Measurements from ENCODE around the gene NAALADL2. TPM values are rescaled to one million over a fixed set of nuclear protein-coding genes. Genes with fewer than 3 reads are reported as not detected.

Gene NAALADL2
- total and polyA plus RNA-seq, 8 donors = 0.76 to 15.4 (median 7.9) TPM

DNA sequence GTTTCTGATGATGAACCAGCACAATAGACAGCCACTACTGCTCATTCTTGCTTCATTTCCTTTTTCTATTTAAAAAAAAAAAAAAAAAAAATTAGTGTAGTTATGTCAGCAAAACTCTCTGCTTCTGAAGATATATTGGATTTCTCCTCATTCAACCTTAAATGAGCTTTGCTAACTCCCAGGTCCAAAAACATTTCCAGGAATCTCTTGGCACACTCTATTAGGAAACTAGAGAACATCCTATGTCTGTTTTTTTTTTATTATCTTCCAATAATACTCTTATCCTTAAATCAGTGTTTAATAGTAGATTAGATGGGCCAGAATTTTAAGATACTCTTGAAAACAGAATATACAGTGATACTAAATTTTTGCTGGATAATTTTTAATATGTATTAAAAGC, 398.0 kb downstream of the NAALADL2 start:
- H3K27ac ChIP-seq = no peak overlapping the region
- no peaks in the 10 kb centered on the region for H3K36me3 ChIP-seq
- TF ChIP-seq, protein P1, sequence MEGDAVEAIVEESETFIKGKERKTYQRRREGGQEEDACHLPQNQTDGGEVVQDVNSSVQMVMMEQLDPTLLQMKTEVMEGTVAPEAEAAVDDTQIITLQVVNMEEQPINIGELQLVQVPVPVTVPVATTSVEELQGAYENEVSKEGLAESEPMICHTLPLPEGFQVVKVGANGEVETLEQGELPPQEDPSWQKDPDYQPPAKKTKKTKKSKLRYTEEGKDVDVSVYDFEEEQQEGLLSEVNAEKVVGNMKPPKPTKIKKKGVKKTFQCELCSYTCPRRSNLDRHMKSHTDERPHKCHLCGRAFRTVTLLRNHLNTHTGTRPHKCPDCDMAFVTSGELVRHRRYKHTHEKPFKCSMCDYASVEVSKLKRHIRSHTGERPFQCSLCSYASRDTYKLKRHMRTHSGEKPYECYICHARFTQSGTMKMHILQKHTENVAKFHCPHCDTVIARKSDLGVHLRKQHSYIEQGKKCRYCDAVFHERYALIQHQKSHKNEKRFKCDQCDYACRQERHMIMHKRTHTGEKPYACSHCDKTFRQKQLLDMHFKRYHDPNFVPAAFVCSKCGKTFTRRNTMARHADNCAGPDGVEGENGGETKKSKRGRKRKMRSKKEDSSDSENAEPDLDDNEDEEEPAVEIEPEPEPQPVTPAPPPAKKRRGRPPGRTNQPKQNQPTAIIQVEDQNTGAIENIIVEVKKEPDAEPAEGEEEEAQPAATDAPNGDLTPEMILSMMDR (IDR thresholded peaks at IDR 0.05) = no peak
- intact Hi-C loops (cut with DNase I) = no loop called here
- no peaks in the 10 kb centered on the region for H3K9me3 ChIP-seq
- ATAC-seq (no peak), FAIRE-seq (no peak), DNase-seq (no peak)
- H3K4me3 ChIP-seq = no peak overlapping the region
- H3K4me1 ChIP-seq = no peaks in the 10 kb centered on the region
- no peaks in the 10 kb centered on the region for H3K27me3 ChIP-seq

DNA sequence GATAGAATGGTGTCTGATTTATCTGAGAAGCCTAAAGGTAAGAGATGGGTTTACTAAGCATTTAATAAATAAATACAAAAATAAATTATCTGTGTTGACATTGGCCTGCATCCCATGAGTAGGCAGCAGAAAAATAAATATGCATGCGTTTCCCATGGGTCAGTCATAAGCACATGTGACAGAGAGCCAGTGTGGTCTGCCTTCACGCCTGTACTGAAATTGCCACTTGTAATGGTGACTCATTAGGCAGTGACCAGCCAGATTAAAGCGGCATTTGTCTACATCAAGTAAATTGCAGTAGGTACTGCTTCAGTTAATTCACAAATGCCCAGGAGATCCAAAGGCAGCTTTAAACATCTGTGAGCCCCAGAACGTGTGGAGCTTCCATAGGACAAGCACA, 399.6 kb downstream of the NAALADL2 start:
- FAIRE-seq = no peak
- no peaks in the 10 kb centered on the region for H3K9me3 ChIP-seq
- 53 to 62% methylated on average over 4 of the region's 4 CpGs for WGBS, 2 donors
- TF ChIP-seq, protein P1 (IDR thresholded peaks at IDR 0.05) = no peak
- intact Hi-C loops (cut with DNase I) = no loop called here
- no peak overlapping the region for H3K4me3 ChIP-seq
- no peaks in the 10 kb centered on the region for H3K4me1 ChIP-seq
- ATAC-seq = peak in 3 of 4 donors; percentile 43 to 51 (median 43)
- H3K27ac ChIP-seq = no peak overlapping the region
- H3K36me3 ChIP-seq = no peaks in the 10 kb centered on the region
- no peaks in the 10 kb centered on the region for H3K27me3 ChIP-seq
- DNase-seq = peak in 1 of 6 donors; percentile 9

DNA sequence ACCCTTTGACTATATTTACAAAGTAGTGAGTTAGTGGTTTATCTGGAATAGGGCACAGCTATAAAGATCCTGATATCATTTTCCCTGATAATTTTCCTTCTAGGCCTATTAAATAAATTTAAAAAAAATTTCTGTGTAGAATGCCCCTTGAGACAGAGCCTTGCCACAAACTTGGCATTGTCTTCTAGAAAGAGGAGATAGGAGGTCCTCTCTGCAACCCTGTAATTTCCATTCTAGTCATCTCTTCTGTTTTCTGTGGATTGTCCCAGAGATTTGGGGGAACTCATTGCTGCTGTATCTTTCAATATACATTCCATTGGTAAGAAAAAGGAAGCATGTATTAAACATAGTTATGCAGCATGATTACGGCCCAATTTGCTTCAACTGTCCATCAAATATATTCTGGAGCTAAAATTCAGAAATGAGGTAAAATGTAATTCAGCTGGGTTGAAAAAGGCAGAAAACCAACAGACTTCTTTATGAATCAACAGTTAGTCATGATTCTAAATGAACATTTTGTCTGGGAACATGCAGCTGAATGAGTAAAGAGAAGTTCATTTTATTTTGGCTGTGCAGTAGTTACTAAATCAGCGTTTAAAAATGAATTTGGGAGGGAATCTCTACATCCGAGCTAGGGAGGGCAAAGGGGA, 401.1 kb downstream of the NAALADL2 start:
- Histone ChIP-seq H3K27me3 (no peaks in the 10 kb centered on the region), H3K36me3 (no peaks in the 10 kb centered on the region), H3K4me1 (no peaks in the 10 kb centered on the region), H3K4me3 (no peak overlapping the region), H3K9me3 (no peaks in the 10 kb centered on the region), H3K27ac (no peak overlapping the region)
- intact Hi-C loops (cut with DNase I) = no loop called here
- ATAC-seq = no peak
- no peak for DNase-seq
- WGBS, 2 donors = 70 to 79% methylated on average over 3 of the region's 3 CpGs
- TF ChIP-seq, protein P1 (IDR thresholded peaks at IDR 0.05) = no peak
- no peak for FAIRE-seq

DNA sequence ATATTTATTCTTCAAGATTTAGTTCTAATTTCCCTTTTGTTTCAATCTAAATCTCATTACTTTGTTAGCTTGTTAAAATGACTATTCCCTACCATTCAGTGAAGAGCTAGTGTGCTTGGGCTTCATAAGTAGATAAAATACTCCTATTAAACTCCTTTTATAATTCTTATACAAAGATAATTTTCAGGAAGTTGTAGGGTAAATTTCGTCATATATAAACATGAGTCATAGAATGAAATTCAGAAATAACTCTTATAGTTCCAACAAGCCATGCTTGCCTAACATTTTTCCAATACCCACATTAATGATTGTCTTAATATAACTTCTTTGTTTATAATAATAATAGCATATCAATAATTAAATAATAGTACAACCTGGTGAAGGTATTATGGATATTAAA, 407.3 kb downstream of the NAALADL2 start:
- Histone ChIP-seq H3K4me1 (no peaks in the 10 kb centered on the region), H3K9me3 (no peaks in the 10 kb centered on the region), H3K4me3 (no peak overlapping the region), H3K36me3 (no peaks in the 10 kb centered on the region), H3K27me3 (no peaks in the 10 kb centered on the region), H3K27ac (no peak overlapping the region)
- DNase-seq (no peak), FAIRE-seq (no peak), ATAC-seq (no peak)
- TF ChIP-seq, protein P1 (IDR thresholded peaks at IDR 0.05) = no peak
- WGBS, 2 donors = 66 to 72% methylated on average over 1 of the region's 1 CpG
- intact Hi-C loops (cut with DNase I) = no loop called here

DNA sequence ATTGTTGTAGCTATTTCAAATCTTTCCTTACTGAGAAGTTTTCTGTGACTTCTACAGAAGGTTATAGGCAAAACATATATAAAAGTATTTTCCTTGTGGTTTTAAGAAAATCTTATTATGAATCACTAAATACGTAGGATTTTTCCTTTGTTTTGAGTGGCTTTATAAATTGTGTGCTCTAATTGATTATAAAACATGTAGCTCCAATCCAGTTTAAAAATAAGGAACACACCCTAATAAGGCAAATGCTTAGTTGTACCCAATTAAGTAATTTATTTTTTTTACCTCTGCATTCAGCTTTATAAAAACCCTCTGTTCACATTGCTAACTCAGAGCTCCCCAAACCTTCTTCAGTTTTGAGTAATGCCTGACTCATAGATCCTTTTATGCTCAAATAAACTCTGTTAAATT, 408.0 kb downstream of the NAALADL2 start:
- TF ChIP-seq, protein P1 (IDR thresholded peaks at IDR 0.05) = no peak
- Histone ChIP-seq H3K27me3 (no peaks in the 10 kb centered on the region), H3K9me3 (no peaks in the 10 kb centered on the region), H3K36me3 (no peaks in the 10 kb centered on the region), H3K4me1 (no peaks in the 10 kb centered on the region), H3K4me3 (no peak overlapping the region), H3K27ac (no peak overlapping the region)
- 75 to 91% methylated on average over 1 of the region's 1 CpG for WGBS, 2 donors
- FAIRE-seq = no peak
- intact Hi-C loops (cut with DNase I) = no loop called here
- no peak for ATAC-seq
- DNase-seq = no peak
